HEK293 (cell line): ENCODE measurements around the gene CD33.
"Not testable (repeated sequence)": the region's sequence is repeated elsewhere in the genome, so short reads cannot be mapped to it uniquely, and the experiment has no call there.

Experiments used
- CTCF ChIA-PET: fragments of 350-600 bp; formaldehyde crosslinking; extraction: SDS; loops from one replicate; lab custom pipeline; 2021; ENCODE audit warnings: antibody characterized with exemption; lab: Yijun Ruan, JAX
- POLR2A ChIA-PET: fragments of 300-600 bp; formaldehyde crosslinking; extraction: SDS; loops from one replicate; lab custom pipeline; 2020; ENCODE audit warnings: antibody characterized with exemption, inconsistent platforms; lab: Yijun Ruan, JAX
- H3K27ac ChIP-seq: fragments of 200-500 bp; sonication (Bioruptor generic); 2 replicates; pipeline ENCODE4 v1.5.1; 2014; ENCODE audit warnings: low read depth, low read length, control low read depth, inconsistent platforms; ENCODE audit errors: extremely low read depth
- H3K36me3 ChIP-seq, 2 experiments: fragments of 200-500 bp in 1 of 2; sonication (Bioruptor generic) in 1 of 2; 1 replicate in 1 of 2; 2 replicates in 1 of 2; pipeline ENCODE4 v1.5.1; 2014 to 2017; ENCODE audit warnings: inconsistent platforms in 2 of 2, low read length in 2 of 2; ENCODE audit not compliant: control insufficient read depth in 2 of 2, insufficient read depth in 1 of 2
- H3K4me1 ChIP-seq: fragments of 200-500 bp; sonication (Bioruptor generic); 2 replicates; pipeline ENCODE4 v1.5.1; 2014; ENCODE audit warnings: mild to moderate bottlenecking, low read length, inconsistent platforms; ENCODE audit not compliant: control insufficient read depth, insufficient read depth
- H3K4me3 ChIP-seq: 2 replicates; pipeline ENCODE4 v1.5.1; 2011; ENCODE audit warnings: low read depth, mild to moderate bottlenecking, control low read depth, low read length, moderate library complexity
- H3K9me3 ChIP-seq: fragments of 200-500 bp; sonication (Bioruptor generic); 2 replicates; pipeline ENCODE4 v1.5.1; 2014; ENCODE audit warnings: low read depth, low read length, inconsistent platforms; ENCODE audit not compliant: control insufficient read depth, insufficient read depth
- HOXD13 ChIP-seq: sonication (generic); formaldehyde crosslinking; IDR thresholded peaks from 2 replicates; pipeline ENCODE4 v1.8.0; 2022; ENCODE audit warnings: missing genetic modification reagents, borderline replicate concordance
- OSR2 ChIP-seq: fragments of 450-650 bp; formaldehyde crosslinking; IDR thresholded peaks from 2 replicates; pipeline ENCODE4 v1.5.1; 2016; ENCODE audit warnings: missing biosample characterization, missing genetic modification characterization
- ZBTB8A ChIP-seq: fragments of 450-650 bp; formaldehyde crosslinking; IDR thresholded peaks from 2 replicates; pipeline ENCODE4 v1.5.1; 2016; ENCODE audit warnings: missing biosample characterization, missing genetic modification characterization
- ZNF19 ChIP-seq: fragments of 450-650 bp; formaldehyde crosslinking; IDR thresholded peaks from 2 replicates; pipeline ENCODE4; 2016; ENCODE audit warnings: missing biosample characterization, missing genetic modification characterization, low read depth
- TF ChIP-seq, protein P1 (sequence below): fragments of 450-650 bp; formaldehyde crosslinking; IDR thresholded peaks from 2 replicates; pipeline ENCODE4 v1.5.1; 2017; ENCODE audit warnings: missing biosample characterization, missing genetic modification characterization
- TF ChIP-seq, protein P2 (sequence below): fragments of 450-650 bp; formaldehyde crosslinking; IDR thresholded peaks from 2 replicates; pipeline ENCODE4 v1.5.1; 2016; ENCODE audit warnings: missing biosample characterization, missing genetic modification characterization
- TF ChIP-seq, protein P3 (sequence below): fragments of 450-650 bp; IDR thresholded peaks from 2 replicates; pipeline ENCODE4 v1.5.1; 2018; ENCODE audit warnings: missing biosample characterization, missing genetic modification characterization
- TF ChIP-seq, protein P4 (sequence below): fragments of 450-650 bp; formaldehyde crosslinking; IDR thresholded peaks from 2 replicates; pipeline ENCODE4 v1.5.1; 2017; ENCODE audit warnings: missing biosample characterization, missing genetic modification characterization
- TF ChIP-seq, protein P5 (sequence below): fragments of 450-650 bp; formaldehyde crosslinking; conservative IDR thresholded peaks from 2 replicates; pipeline ENCODE4 v1.5.1; 2016; ENCODE audit warnings: low read depth, missing biosample characterization, missing genetic modification characterization

The CD33 gene

DNA sequence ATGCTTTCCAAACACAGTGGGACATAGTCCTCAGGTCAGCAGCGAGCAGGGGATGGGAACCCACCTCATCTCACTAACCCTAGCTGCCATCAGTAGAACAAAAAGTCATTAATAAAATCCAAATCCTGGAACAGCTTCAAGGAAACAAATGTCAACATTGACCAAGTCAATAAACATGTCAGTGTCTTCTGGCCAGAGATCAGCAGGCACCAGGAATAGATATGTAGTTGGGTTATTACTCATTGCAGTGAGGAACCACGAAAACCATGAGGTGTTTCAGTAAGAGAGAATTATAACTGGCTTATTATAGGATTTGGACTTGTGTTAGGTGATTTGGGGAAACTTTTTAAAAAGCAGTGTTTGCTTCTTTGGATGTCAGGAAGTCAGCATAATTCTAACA is 17.1 kb upstream of the CD33 start:
- Histone ChIP-seq H3K9me3 (no peaks in the 10 kb centered on the region), H3K36me3 (no peaks in the 10 kb centered on the region), H3K4me3 (no peak overlapping the region), H3K4me1 (no peaks in the 10 kb centered on the region), H3K27ac (no peak overlapping the region)
- ChIA-PET CTCF (interaction anchor here (0.7 to 1.4 kb wide), 3 partner anchors 49 to 214 kb away, joined by 3 read pairs; no protein-coding TSS in a partner anchor), POLR2A (no interaction called here)
- TF ChIP-seq, protein P1, sequence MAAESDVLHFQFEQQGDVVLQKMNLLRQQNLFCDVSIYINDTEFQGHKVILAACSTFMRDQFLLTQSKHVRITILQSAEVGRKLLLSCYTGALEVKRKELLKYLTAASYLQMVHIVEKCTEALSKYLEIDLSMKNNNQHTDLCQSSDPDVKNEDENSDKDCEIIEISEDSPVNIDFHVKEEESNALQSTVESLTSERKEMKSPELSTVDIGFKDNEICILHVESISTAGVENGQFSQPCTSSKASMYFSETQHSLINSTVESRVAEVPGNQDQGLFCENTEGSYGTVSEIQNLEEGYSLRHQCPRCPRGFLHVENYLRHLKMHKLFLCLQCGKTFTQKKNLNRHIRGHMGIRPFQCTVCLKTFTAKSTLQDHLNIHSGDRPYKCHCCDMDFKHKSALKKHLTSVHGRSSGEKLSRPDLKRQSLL (tag by site-specific recombination): no peak
- no peak for TF ChIP-seq OSR2 (tag by site-specific recombination)
- TF ChIP-seq HOXD13 (CRISPR knock-in tag): no peak

DNA sequence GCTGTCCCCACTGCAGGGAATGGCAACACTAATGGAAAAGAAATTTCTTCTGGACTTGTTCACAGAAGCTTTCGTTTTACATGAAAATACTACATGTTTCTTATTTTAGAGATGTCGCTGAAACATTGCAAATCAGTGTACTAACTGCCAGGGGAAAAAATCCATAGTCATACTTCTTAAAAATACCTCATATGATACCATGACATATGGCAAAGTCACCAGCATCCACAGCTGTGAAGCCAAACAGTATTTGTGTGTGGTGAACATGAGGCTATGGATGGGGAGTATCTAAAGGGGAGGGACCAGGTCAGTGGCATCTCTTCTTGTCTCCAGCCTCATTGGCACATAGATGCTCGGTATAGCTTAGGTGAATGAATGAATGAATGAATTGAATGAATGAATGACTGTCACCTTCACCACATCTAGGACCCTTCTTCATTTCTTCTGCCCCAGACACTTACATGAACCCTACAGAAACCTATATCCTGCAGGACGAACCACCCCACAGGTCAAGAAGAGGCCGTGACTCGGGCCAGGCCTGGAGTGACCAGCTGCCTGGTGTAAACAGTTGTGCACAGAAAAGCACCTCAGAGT is 14.6 kb upstream of the CD33 start:
- no peaks in the 10 kb centered on the region for H3K36me3 ChIP-seq
- TF ChIP-seq ZNF19 (no peak), ZBTB8A (tag by site-specific recombination) (no peak)
- TF ChIP-seq, protein P2, sequence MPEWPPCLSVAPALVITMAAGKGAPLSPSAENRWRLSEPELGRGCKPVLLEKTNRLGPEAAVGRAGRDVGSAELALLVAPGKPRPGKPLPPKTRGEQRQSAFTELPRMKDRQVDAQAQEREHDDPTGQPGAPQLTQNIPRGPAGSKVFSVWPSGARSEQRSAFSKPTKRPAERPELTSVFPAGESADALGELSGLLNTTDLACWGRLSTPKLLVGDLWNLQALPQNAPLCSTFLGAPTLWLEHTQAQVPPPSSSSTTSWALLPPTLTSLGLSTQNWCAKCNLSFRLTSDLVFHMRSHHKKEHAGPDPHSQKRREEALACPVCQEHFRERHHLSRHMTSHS (tag by site-specific recombination): no peak
- TF ChIP-seq, protein P3, sequence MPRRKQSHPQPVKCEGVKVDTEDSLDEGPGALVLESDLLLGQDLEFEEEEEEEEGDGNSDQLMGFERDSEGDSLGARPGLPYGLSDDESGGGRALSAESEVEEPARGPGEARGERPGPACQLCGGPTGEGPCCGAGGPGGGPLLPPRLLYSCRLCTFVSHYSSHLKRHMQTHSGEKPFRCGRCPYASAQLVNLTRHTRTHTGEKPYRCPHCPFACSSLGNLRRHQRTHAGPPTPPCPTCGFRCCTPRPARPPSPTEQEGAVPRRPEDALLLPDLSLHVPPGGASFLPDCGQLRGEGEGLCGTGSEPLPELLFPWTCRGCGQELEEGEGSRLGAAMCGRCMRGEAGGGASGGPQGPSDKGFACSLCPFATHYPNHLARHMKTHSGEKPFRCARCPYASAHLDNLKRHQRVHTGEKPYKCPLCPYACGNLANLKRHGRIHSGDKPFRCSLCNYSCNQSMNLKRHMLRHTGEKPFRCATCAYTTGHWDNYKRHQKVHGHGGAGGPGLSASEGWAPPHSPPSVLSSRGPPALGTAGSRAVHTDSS (tag by site-specific recombination): no peak
- TF ChIP-seq, protein P4, sequence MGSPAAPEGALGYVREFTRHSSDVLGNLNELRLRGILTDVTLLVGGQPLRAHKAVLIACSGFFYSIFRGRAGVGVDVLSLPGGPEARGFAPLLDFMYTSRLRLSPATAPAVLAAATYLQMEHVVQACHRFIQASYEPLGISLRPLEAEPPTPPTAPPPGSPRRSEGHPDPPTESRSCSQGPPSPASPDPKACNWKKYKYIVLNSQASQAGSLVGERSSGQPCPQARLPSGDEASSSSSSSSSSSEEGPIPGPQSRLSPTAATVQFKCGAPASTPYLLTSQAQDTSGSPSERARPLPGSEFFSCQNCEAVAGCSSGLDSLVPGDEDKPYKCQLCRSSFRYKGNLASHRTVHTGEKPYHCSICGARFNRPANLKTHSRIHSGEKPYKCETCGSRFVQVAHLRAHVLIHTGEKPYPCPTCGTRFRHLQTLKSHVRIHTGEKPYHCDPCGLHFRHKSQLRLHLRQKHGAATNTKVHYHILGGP (tag by site-specific recombination): no peak
- TF ChIP-seq, all 188 proteins: peak for 0
- Histone ChIP-seq H3K4me3 (no peak overlapping the region), H3K4me1 (no peaks in the 10 kb centered on the region), H3K27ac (no peak overlapping the region), H3K9me3 (no peaks in the 10 kb centered on the region)
- CTCF ChIA-PET: no interaction called here
- POLR2A ChIA-PET: no interaction called here

DNA sequence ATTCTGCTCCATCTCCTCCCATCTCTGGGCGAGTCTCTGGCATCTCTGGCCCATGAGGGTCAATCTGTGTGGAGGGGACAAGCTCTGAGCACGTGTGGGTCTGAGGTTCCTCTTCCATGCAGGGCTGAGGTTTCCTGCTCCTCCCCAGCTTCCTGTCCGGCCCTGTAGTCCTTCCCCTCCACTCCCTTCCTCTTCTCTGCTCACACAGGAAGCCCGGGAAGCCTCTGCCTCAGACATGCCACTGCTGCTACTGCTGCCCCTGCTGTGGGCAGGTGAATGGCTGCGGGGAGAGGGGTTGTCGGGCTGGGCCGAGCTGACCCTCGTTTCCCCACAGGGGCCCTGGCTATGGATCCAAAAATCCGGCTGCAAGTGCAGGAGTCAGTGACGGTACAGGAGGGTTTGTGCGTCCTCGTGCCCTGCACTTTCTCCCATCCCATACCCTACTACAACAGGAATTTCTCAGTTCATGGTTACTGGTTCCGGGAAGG is 14.0 kb upstream of the CD33 start:
- H3K27ac ChIP-seq, H3K9me3 ChIP-seq, CTCF ChIA-PET, H3K36me3 ChIP-seq, POLR2A ChIA-PET, H3K4me1 ChIP-seq, H3K4me3 ChIP-seq: not testable (repeated sequence)
- TF ChIP-seq, protein P5, sequence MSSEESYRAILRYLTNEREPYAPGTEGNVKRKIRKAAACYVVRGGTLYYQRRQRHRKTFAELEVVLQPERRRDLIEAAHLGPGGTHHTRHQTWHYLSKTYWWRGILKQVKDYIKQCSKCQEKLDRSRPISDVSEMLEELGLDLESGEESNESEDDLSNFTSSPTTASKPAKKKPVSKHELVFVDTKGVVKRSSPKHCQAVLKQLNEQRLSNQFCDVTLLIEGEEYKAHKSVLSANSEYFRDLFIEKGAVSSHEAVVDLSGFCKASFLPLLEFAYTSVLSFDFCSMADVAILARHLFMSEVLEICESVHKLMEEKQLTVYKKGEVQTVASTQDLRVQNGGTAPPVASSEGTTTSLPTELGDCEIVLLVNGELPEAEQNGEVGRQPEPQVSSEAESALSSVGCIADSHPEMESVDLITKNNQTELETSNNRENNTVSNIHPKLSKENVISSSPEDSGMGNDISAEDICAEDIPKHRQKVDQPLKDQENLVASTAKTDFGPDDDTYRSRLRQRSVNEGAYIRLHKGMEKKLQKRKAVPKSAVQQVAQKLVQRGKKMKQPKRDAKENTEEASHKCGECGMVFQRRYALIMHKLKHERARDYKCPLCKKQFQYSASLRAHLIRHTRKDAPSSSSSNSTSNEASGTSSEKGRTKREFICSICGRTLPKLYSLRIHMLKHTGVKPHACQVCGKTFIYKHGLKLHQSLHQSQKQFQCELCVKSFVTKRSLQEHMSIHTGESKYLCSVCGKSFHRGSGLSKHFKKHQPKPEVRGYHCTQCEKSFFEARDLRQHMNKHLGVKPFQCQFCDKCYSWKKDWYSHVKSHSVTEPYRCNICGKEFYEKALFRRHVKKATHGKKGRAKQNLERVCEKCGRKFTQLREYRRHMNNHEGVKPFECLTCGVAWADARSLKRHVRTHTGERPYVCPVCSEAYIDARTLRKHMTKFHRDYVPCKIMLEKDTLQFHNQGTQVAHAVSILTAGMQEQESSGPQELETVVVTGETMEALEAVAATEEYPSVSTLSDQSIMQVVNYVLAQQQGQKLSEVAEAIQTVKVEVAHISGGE (tag by site-specific recombination): peak; percentile 63
